Measurements from ENCODE around the gene CHST12.

GRCh38 chr7:2445898-2446555 lies 42.6 kb downstream of the CHST12 start:
- TF ChIP-seq CTCF (IDR thresholded peaks at IDR 0.05) (no peak), POLR2A (IDR thresholded peaks at IDR 0.05) (no peak)
